HCT116 (cell line): ENCODE results near the gene PAGR1. TPM values are rescaled to one million over a fixed set of nuclear protein-coding genes. Genes with fewer than 3 reads are reported as not detected.
A peak's percentile ranks its signal among the peaks of the same experiment; 100 is the strongest.

Experiments used
- ATAC-seq: fragments of 200-7000 bp; cut with Tn5 transposase; 2 replicates; pipeline ENCODE4 v1.9.1; 2020; ENCODE audit warnings: mild to moderate bottlenecking, moderate library complexity
- BruUV-seq: library from RNA; stranded (reverse); fragments of 400-500 nt; replicated peaks from 2 replicates; lab custom pipeline; 2021; lab: Mats Ljungman, UMichigan
- CTCF ChIA-PET: fragments of 300-600 bp; sonication (Branson Sonifier 250); formaldehyde crosslinking; loops from one replicate; lab custom pipeline; 2021; ENCODE audit warnings: antibody characterized with exemption; lab: Charles Lee
- POLR2A ChIA-PET: fragments of 300-600, 350-600 bp; sonication (Branson Sonifier 250); formaldehyde crosslinking; loops from one replicate; lab custom pipeline; 2021; ENCODE audit warnings: antibody characterized with exemption; lab: Charles Lee
- RAD21 ChIA-PET, 2 experiments: fragments of 300-600 bp; sonication (Branson Sonifier 250); formaldehyde crosslinking; loops; one replicate each; lab custom pipeline; 2023; ENCODE audit warnings: low total read pairs in 2 of 2; ENCODE audit not compliant: uncharacterized antibody in 2 of 2, unreplicated experiment in 2 of 2, low non-redundant PET in 1 of 2; lab: Charles Lee
- DNase-seq: peaks from one replicate; pipeline ENCODE4 v3.0.0-alpha.2; 2010; ENCODE audit warnings: low read depth, low spot score
- H2AFZ ChIP-seq: fragments of 200-600 bp; shearing (Covaris generic), sonication (generic); 2 replicates; pipeline ENCODE4 v1.6.1; 2017; ENCODE audit warnings: low read depth, mixed run types, mixed read lengths, antibody characterized with exemption, low read length; ENCODE audit not compliant: poor library complexity, severe bottlenecking
- H3K27ac ChIP-seq: 2 replicates; pipeline ENCODE4 v1.5.1; 2012; ENCODE audit warnings: low read depth, low read length
- H3K27me3 ChIP-seq: fragments of 200-600 bp; sonication (generic); 2 replicates; pipeline ENCODE4 v1.6.1; 2016; ENCODE audit warnings: mixed run types, low read length, mixed read lengths; ENCODE audit not compliant: insufficient read depth
- H3K36me3 ChIP-seq, 2 experiments: fragments of 200-500 bp in 1 of 2; fragments of 200-600 bp in 1 of 2; sonication (Bioruptor generic) in 1 of 2; sonication (generic) in 1 of 2; 2 replicates each; pipeline versions ENCODE4 v1.5.1 to v1.6.1; 2014 to 2016; ENCODE audit warnings: low read length in 2 of 2, inconsistent platforms in 1 of 2, mixed read lengths in 1 of 2, mixed run types in 1 of 2; ENCODE audit not compliant: insufficient read depth in 2 of 2, control insufficient read depth in 1 of 2
- H3K4me1 ChIP-seq, 2 experiments: fragments of 200-600 bp in 1 of 2; sonication (generic) in 1 of 2; 2 replicates each; pipeline versions ENCODE4 v1.5.1 to v1.6.1; 2012 to 2017; ENCODE audit warnings: low read length in 2 of 2, inconsistent platforms in 1 of 2, mild to moderate bottlenecking in 1 of 2, mixed read lengths in 1 of 2, mixed run types in 1 of 2, moderate library complexity in 1 of 2; ENCODE audit not compliant: insufficient read depth in 2 of 2, control insufficient read depth in 1 of 2
- H3K4me2 ChIP-seq: fragments of 200-600 bp; sonication (generic); 2 replicates; pipeline ENCODE4 v1.6.1; 2017; ENCODE audit warnings: mixed run types, low read length, mixed read lengths
- H3K4me3 ChIP-seq, 2 experiments: fragments of 200-600 bp in 1 of 2; sonication (generic) in 1 of 2; replicated peaks in 1 of 2; 2 replicates each; pipeline ENCODE4 v1.5.1; 2011 to 2016; ENCODE audit warnings: low read length in 2 of 2, control low read depth in 1 of 2, low read depth in 1 of 2, mild to moderate bottlenecking in 1 of 2, mixed read lengths in 1 of 2, mixed run types in 1 of 2
- H3K79me2 ChIP-seq: fragments of 200-600 bp; sonication (generic); 2 replicates; pipeline ENCODE4 v1.6.1; 2017; ENCODE audit warnings: mild to moderate bottlenecking, mixed run types, low read length, moderate library complexity, mixed read lengths; ENCODE audit not compliant: insufficient read depth
- H3K9ac ChIP-seq: fragments of 200-600 bp; sonication (generic); 2 replicates; pipeline ENCODE4 v1.6.1; 2016; ENCODE audit warnings: low read length, mixed read lengths
- H3K9me2 ChIP-seq: fragments of 200-600 bp; sonication (generic), shearing (Covaris generic); 2 replicates; pipeline ENCODE4 v1.6.1; 2017; ENCODE audit warnings: mixed run types, mild to moderate bottlenecking, moderate library complexity; ENCODE audit not compliant: insufficient read depth
- H3K9me3 ChIP-seq, 2 experiments: fragments of 200-500 bp in 1 of 2; fragments of 200-600 bp in 1 of 2; sonication (Bioruptor generic) in 1 of 2; sonication (generic) in 1 of 2; 2 replicates each; pipeline ENCODE4 v1.6.1; 2014 to 2017; ENCODE audit warnings: low read length in 2 of 2, mixed read lengths in 2 of 2, inconsistent platforms in 1 of 2, low read depth in 1 of 2, mild to moderate bottlenecking in 1 of 2, mixed run types in 1 of 2, moderate library complexity in 1 of 2; ENCODE audit not compliant: control insufficient read depth in 1 of 2, insufficient read depth in 1 of 2
- H4K20me1 ChIP-seq: fragments of 200-600 bp; sonication (generic), shearing (Covaris generic); 2 replicates; pipeline ENCODE4 v1.6.1; 2017; ENCODE audit warnings: mixed run types, mild to moderate bottlenecking, moderate library complexity; ENCODE audit not compliant: insufficient read depth
- CBX3 ChIP-seq: IDR thresholded peaks from 2 replicates; pipeline ENCODE4 v1.6.1; 2012; ENCODE audit warnings: low read depth
- CEBPB ChIP-seq: IDR thresholded peaks from 2 replicates; pipeline ENCODE4 v1.6.1; 2012; ENCODE audit warnings: low read depth
- EGR1 ChIP-seq: IDR thresholded peaks from 2 replicates; pipeline ENCODE4 v1.6.1; 2012; ENCODE audit warnings: low read depth
- EZH2phosphoT487 ChIP-seq: fragments of 200-600 bp; IDR thresholded peaks from 2 replicates; pipeline ENCODE4 v1.6.1; 2018; ENCODE audit warnings: antibody characterized with exemption, borderline replicate concordance
- FOSL1 ChIP-seq: IDR thresholded peaks from 2 replicates; pipeline ENCODE4 v1.6.1; 2012; ENCODE audit warnings: low read depth
- POLR2AphosphoS5 ChIP-seq: IDR thresholded peaks from 2 replicates; pipeline ENCODE4 v1.6.1; 2011; ENCODE audit warnings: mild to moderate bottlenecking, low read depth, low read length, moderate library complexity
- RAD21 ChIP-seq: IDR thresholded peaks from 2 replicates; pipeline ENCODE4 v1.6.1; 2012; ENCODE audit warnings: low read depth, mild to moderate bottlenecking
- SIN3A ChIP-seq: IDR thresholded peaks from 2 replicates; pipeline ENCODE4 v1.6.1; 2012; ENCODE audit warnings: low read depth
- YY1 ChIP-seq: IDR thresholded peaks from 2 replicates; pipeline ENCODE4 v1.6.1; 2011; ENCODE audit warnings: low read length, low read depth, moderate library complexity, mild to moderate bottlenecking; ENCODE audit not compliant: insufficient replicate concordance; ENCODE audit errors: extremely low read depth
- ZNF274 ChIP-seq: fragments of 200-500 bp; sonication (Bioruptor generic); IDR thresholded peaks from 2 replicates; pipeline ENCODE4 v1.6.1; 2014; ENCODE audit warnings: mild to moderate bottlenecking, low read depth, low read length, inconsistent platforms
- intact Hi-C: fragments of 100-400 bp; cut with micrococcal nuclease; formaldehyde crosslinking; loops from 2 replicates; pipeline ENCODE4 v1.10.0; 2022
- total RNA-seq: library from RNA; stranded (reverse); gene quantifications from one replicate; pipeline ENCODE4 v1.2.1, GENCODE V29; 2021; ENCODE audit not compliant: unreplicated experiment
- TF ChIP-seq, protein P1 (sequence below): IDR thresholded peaks from 2 replicates; pipeline ENCODE4 v1.6.1; 2012
- TF ChIP-seq, protein P2 (sequence below), 3 experiments: fragments of 200-600 bp in 1 of 3; sonication (generic) in 1 of 3; IDR thresholded peaks in 2 of 3; conservative IDR thresholded peaks in 1 of 3; 2 replicates each; pipeline ENCODE4 v1.5.1; 2012 to 2017; ENCODE audit warnings: low read depth in 2 of 3, low read length in 2 of 3, antibody characterized with exemption in 1 of 3, borderline replicate concordance in 1 of 3, control low read depth in 1 of 3, mild to moderate bottlenecking in 1 of 3, mixed read lengths in 1 of 3, mixed run types in 1 of 3, moderate library complexity in 1 of 3; ENCODE audit not compliant: insufficient read depth in 1 of 3
- TF ChIP-seq, protein P3 (sequence below): IDR thresholded peaks from 2 replicates; pipeline ENCODE4 v1.6.1; 2011; ENCODE audit warnings: mild to moderate bottlenecking, low read length, moderate library complexity; ENCODE audit not compliant: insufficient replicate concordance; ENCODE audit errors: extremely low read depth

The PAGR1 gene
- total RNA-seq, 1 experiment from 2014 or later, result 28.9 TPM

DNA sequence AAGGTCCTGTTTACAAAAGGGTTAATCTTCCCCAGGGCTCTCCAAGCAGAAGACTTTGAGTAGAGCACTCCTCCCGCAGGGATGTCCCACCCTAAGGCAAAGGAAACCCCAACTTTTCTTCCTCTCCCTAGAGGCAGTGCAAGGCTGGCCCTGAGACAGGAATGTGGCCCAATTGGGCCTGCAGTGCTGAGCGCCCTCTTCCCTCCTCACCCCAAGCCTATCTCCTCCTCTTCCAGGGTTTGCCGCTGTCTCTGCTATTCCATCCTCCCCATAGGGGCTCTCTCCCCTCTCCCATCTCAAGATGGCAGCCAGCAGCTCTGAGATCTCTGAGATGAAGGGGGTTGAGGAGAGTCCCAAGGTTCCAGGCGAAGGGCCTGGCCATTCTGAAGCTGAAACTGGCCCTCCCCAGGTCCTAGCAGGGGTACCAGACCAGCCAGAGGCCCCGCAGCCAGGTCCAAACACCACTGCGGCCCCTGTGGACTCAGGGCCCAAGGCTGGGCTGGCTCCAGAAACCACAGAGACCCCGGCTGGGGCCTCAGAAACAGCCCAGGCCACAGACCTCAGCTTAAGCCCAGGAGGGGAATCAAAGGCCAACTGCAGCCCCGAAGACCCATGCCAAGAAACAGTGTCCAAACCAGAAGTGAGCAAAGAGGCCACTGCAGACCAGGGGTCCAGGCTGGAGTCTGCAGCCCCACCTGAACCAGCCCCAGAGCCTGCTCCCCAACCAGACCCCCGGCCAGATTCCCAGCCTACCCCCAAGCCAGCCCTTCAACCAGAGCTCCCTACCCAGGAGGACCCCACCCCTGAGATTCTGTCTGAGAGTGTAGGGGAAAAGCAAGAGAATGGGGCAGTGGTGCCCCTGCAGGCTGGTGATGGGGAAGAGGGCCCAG lies 3.0 kb upstream of the PAGR1 start:
- peaks cover 6 to 20% of the 10 kb centered on the region in 2 experiments; a peak in 3 of 4 replicates for H3K36me3 ChIP-seq

More for the DNA sequence above, 3.0 kb upstream of the PAGR1 start:
- ATAC-seq (no peak), DNase-seq (no peak)
- no peaks in the 10 kb centered on the region for H3K9me2 ChIP-seq
- no peaks in the 10 kb centered on the region for H3K27me3 ChIP-seq
- TF ChIP-seq SIN3A (no peak), POLR2AphosphoS5 (no peak), YY1 (no peak), ZNF274 (no peak), FOSL1 (no peak), EZH2phosphoT487 (no peak), EGR1 (no peak), CEBPB (no peak), RAD21 (no peak), CBX3 (no peak)
- TF ChIP-seq, protein P1, sequence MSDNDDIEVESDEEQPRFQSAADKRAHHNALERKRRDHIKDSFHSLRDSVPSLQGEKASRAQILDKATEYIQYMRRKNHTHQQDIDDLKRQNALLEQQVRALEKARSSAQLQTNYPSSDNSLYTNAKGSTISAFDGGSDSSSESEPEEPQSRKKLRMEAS, result no peak
- TF ChIP-seq, protein P2, sequence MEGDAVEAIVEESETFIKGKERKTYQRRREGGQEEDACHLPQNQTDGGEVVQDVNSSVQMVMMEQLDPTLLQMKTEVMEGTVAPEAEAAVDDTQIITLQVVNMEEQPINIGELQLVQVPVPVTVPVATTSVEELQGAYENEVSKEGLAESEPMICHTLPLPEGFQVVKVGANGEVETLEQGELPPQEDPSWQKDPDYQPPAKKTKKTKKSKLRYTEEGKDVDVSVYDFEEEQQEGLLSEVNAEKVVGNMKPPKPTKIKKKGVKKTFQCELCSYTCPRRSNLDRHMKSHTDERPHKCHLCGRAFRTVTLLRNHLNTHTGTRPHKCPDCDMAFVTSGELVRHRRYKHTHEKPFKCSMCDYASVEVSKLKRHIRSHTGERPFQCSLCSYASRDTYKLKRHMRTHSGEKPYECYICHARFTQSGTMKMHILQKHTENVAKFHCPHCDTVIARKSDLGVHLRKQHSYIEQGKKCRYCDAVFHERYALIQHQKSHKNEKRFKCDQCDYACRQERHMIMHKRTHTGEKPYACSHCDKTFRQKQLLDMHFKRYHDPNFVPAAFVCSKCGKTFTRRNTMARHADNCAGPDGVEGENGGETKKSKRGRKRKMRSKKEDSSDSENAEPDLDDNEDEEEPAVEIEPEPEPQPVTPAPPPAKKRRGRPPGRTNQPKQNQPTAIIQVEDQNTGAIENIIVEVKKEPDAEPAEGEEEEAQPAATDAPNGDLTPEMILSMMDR (IDR thresholded peaks at IDR 0.05 in 2 of 3, conservative IDR thresholded peaks at IDR 0.05 in 1 of 3; ENCODE audit: borderline replicate concordance in 1 of 3, insufficient read depth in 1 of 3, low read depth in 2 of 3, low read length in 2 of 3), result no peak
- TF ChIP-seq, protein P3, sequence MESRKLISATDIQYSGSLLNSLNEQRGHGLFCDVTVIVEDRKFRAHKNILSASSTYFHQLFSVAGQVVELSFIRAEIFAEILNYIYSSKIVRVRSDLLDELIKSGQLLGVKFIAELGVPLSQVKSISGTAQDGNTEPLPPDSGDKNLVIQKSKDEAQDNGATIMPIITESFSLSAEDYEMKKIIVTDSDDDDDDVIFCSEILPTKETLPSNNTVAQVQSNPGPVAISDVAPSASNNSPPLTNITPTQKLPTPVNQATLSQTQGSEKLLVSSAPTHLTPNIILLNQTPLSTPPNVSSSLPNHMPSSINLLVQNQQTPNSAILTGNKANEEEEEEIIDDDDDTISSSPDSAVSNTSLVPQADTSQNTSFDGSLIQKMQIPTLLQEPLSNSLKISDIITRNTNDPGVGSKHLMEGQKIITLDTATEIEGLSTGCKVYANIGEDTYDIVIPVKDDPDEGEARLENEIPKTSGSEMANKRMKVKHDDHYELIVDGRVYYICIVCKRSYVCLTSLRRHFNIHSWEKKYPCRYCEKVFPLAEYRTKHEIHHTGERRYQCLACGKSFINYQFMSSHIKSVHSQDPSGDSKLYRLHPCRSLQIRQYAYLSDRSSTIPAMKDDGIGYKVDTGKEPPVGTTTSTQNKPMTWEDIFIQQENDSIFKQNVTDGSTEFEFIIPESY, result no peak
- H3K4me2 ChIP-seq, result peak overlapping the region; percentile 99
- peak overlapping the region; percentile 95 for H3K9ac ChIP-seq
- peaks cover 38 to 78% of the 10 kb centered on the region in 2 experiments for H3K4me1 ChIP-seq
- H2AFZ ChIP-seq, result no peak overlapping the region
- H3K27ac ChIP-seq, result peak overlapping the region; percentile 90; the same call in 1 of the 2 replicates
- intact Hi-C loops, result no loop called here
- peak overlapping the region; percentile 36 to 66 for H3K4me3 ChIP-seq
- peaks cover 40% of the 10 kb centered on the region for H3K79me2 ChIP-seq
- ChIA-PET RAD21 (no interaction called here), POLR2A (no interaction called here), CTCF (interaction anchor here (0.6 to 1.4 kb wide), 2 partner anchors 35 to 1203 kb away, joined by 3 to 4 read pairs; no protein-coding TSS in a partner anchor)
- BruUV-seq, result no TSS peak
- H3K9me3 ChIP-seq, result no peaks in the 10 kb centered on the region
- no peaks in the 10 kb centered on the region for H4K20me1 ChIP-seq
